Hepatic stellate cell (primary cell): ENCODE measurements around the gene KDM2A.

ENCODE experiments used
- DNase-seq: peaks from one replicate; pipeline ENCODE4 v3.0.0; 2011; ENCODE audit warnings: low spot score

KDM2A gene

DNA sequence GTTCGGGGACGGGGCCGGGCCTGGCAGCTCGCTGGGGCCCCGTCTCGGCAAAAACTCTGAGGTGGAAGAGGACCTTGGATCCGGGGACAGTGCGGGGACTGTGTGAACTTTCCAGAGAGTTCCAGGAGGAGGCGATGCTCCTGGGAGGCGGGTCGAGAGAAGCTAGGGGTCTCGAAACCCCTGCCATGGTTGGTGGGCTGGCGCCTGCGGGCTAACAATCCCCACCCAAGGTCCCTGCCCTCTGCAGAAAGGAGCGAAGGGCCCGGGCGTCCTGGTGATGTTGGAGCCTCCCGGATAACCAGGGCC, 142.5 kb downstream of the KDM2A start:
- DNase-seq: no peak

DNA sequence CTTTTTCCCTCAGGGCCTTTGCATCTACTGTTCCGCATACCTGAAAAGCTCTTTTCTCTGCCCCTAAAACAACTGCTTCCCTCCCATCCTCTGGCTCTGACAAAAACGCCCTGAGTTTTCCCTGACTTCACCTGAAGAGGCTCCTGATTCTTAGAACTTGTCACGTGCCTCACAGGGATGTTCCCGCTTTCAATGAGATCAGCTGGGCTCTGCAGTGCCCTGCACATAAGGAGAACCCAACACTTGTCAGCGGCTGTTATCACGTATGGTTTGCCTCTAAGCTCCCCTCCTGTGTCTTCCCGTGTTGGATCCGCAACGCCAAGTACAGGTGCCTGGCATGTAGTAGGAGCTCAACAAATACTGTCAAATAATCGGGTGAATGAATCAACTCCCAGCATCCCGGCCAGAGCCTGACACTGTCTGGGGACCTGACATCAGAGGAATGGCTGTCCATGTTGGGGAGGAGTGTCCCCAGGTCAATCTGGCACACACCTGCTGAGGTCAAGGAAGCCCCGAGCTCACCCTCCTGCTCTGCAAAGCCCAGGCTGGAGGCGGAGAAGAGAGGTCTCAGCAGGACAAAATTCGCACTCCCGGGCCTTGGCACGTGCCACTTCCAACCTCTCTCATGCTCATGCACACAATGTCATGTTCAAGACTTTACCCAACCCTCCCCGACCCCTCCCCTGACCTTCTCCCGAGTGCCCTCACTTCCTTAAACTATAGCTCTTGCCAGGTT, 143.1 kb downstream of the KDM2A start:
- DNase-seq: no peak

DNA sequence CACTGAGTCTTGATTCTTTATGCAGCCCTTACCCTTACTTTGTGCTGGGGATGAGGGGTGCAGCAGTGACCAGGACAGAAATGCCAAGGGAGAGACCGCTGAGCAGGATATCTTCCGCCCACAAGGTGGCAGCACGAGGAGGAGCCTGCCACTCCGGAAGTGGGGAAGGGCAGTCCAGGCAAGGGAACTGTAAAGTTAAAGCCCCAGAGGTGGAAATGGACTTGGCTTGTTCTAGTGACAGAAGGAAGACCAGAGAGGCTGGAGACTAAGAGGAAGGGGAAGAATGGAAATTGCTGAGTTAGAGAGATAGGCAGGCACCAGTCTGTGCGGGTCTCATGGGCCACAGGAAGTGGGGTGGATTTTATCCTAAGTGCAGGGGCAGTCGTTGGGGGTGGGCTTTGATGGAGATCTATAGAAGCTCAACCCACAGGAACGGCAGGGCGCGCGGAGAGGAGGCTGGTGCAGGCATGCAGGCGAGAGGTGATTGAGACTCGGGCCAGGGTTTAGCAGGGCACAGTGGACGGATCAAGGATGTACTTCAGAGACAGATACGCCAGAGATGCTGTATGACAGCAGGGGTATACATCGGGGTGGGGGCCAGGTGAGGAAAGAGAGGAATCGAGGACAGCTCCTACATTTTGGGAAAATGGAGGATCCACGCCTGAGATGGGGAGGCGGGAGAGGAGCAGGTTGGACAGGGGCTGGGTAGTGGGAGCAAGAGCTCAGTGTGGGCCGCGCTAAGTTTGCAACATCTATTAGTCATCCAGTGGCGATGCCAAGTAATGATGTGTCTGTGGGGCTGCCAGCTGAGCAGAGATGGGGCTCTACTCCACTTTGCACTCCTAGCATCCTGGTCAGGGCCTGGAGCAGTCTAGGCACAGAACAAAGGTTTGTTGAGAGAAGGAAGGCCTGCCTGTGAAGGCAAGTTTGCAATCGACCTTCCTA, 143.9 kb downstream of the KDM2A start:
- DNase-seq: peak; percentile 94

DNA sequence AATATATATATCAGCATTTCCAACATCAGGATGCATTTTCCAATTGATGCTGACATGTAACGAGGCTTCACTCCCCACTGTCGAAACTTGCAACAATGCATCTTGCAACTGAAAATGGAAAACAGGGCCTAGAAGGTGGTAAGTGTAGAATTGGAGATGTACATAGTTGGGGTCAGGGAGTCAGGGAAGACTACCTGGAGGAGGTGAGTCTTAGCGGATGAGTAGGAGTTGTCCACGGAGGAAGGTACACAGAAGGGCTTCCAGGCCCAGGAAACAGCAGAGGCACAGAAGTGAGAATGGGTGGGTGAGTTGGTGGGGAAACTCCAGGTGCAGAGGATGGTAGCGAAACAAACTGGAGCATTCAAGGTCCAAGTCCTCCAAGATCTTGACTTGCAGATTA, 145.2 kb downstream of the KDM2A start:
- DNase-seq: no peak

DNA sequence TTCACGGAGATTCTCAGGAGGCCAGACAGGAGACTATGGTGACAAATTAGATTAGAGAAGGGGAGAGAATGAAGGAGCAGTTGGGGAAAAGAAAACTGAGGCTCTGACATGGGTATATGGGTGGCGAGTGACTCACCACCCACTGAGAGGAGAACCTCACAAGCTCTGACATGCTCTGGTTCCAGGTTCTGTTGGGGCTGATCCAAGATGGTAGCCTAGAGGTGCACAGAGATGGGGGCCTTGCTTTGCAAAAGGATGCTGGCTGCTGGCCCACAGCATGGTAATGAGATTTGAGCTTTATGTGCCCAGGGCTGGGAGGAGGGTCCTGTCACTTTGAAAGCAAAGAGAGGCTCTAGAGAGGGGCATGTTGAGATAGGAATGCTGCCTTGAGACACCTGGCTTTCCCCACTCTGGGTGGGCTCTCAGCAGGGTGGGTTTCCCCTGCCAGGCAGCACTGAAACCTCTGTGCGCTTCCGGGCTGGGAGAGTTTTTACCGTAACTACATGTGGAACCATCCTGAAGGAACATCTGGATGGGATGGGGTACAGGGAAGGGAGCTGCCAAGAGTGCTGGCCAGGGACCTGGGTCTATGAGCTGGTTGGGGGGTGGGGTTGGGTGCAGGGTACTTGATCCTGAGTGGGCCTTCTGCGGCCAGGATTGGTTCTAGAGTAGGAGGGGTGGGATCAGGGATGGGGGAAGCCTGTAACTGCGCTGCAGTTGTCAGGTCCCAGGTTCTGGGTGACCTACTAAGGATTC, 146.0 kb downstream of the KDM2A start:
- no peak for DNase-seq

DNA sequence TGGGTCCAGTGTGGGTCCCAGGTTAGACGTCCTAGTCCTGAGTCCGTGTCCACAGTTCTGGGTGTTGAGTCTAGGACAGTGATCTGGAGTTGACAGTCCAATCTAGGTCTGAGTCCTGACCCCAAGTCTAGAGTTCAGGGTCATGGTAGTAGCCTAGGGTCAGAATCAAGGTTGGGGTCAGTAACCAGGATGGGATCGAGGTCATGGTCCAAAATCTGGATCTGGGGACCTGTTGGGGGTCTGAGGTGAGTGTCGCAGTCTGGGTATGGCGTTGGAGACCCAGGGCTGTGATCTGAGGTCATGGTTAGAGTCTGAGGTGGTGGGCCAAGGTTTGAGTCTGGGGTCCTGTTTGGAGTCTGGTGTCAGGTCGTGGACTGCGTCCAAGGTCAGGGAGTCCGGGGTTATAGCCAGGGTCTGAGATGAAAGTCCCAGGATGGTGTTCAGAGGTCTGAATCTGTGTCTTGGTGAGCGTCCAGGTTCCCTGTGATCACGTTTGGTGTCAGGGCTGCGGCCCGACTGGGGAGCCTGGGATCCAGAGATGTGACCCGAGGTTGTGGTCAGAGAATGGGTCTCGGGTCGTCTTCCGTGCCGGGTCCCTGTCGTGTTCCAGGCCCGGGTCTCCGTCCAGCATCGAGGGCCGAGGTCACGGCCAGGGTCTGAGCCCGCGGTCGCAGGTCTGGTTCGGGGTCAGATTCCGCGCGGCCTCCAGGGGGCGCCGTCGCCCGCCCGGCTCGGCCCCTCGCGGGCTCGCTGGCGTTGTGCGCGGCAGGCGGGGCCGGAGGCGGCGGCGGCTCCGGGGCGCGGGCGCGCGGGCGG, 146.8 kb downstream of the KDM2A start:
- peak; percentile 87 for DNase-seq

DNA sequence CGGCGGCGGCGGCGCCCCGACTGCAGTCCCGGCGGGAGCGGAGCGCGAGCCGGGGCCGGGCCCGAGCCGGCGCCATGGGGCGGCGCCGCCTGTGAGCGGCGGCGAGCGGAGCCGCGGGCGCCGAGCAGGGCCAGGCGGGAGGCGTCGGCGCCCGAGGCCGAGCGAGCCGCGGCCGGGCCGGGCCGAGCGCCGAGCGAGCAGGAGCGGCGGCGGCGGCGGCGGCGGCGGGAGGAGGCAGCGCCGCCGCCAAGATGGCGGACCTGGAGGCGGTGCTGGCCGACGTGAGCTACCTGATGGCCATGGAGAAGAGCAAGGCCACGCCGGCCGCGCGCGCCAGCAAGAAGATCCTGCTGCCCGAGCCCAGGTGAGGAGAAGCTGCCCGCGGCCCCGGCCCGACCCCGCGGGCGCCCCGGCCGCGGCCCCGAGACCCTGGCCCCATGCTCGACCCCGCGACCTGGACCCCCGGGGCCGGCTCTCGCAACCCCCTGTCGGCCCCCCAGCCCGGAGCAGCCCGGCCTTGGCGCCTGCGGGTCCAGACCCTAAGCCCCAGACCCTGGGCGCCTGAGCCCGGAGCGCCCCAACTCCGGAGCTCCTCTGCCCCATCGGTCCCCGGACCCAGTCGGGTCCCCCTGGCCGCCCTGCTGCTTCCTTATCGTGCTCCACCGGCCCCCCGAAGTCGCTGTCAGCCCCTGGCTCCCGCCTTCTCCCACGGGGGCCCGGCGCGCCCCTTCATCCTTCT, 147.6 kb downstream of the KDM2A start, which contains the start of gene GRK2:
Gene GRK2, plus strand, starts transcription at position 25 of the 739 bp plus-strand sequence. Its CDS starts 227 bp downstream, at position 252.
- peak; percentile 71 for DNase-seq

DNA sequence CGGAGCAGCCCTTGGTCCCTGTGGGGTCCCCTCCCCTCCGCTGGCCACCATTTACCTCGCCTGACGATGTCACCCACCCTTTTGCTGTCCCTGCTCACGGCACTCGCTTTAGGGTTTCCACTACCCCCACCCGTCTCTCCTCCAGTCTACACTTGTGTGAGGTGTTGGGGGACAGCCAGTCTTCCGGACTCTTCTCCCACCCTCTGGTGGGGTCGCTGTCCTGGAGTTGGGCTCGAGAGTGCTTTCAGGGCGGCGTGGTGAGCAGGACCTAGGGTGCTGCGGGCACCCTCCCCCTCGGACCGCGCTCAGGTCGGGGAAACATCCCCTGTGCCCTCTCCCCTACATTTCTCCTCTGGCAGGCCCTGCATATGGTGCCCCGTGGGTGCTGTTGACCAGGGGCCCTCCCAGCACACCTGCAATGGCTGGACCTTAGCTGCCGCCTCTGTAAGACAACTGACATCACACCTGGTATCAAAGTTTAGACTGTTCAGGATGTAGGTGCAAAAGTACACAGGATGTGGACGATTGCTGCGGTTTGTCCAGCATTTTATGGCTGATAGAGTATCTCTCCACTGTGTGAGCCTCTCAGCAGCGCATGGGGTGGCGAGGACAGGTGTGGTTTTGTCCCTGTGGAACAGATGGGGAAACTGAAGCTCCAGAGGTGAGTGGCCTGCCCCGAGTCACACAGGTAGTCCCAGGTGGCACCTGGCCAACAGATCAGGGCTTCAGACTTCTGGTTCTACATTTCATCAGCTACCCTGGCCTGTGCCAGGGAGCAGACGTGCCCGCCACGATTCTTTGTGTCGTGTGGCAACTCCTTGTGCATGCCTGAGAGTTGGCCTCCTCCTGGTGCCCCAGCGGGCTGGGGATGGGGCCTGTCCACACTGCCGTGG, 148.4 kb downstream of the KDM2A start:
- no peak for DNase-seq

DNA sequence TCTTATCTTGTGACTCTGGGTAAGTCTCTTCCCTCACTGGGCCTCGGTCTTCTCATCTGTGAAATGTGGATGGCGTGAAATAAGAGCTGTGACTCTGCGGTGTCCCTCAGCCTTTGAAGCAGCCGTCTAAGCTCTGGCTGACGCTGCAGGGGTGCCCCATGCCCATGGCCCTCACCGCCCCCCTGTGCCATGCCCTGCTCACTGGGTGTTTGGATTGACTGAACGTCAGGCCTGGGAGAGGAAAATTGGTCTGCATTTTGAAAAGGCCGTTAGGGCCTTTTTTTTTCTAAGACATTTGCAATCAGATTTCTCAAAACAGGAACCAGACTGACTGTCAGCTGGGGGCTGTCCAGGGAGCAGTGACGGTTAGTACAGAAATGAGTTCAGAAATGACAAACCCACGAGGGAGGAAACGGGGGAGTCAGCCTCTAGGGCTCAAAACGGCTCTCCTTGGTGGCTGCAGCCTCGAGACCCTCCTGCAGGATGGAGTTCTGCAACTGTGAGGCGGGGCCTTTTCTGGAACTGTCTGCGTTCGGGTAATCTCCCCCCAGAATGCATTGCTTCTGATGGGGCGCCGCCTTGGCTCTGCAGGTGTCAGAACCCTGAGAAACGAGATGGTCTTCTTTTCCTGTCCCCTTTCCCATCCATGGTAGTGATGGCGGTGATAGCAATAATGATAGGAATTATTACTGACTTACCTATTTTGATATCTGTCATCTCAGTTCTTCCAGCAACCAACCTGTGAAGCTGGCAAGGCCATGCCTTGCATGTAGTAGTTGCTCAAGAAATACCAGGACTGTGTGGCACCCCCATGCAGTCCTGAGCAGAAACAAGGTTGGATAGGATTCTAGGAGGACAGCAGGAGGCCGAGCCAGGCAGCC, 149.3 kb downstream of the KDM2A start:
- no peak for DNase-seq

DNA sequence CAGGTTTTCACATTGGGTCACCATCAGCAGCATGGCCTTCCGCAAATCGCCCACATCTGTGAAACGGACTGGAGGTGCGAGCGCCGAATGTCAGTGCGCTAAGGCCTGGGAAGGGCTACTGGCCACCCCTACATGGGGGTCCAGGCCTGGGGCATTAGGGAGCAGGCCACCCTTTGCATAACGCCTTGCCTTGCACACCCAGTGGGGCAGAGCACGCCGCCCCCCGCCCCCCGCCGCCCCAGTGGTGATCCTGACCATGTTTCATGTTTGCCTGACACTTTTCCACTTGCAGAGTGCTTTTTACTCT, 149.9 kb downstream of the KDM2A start:
- DNase-seq: no peak

DNA sequence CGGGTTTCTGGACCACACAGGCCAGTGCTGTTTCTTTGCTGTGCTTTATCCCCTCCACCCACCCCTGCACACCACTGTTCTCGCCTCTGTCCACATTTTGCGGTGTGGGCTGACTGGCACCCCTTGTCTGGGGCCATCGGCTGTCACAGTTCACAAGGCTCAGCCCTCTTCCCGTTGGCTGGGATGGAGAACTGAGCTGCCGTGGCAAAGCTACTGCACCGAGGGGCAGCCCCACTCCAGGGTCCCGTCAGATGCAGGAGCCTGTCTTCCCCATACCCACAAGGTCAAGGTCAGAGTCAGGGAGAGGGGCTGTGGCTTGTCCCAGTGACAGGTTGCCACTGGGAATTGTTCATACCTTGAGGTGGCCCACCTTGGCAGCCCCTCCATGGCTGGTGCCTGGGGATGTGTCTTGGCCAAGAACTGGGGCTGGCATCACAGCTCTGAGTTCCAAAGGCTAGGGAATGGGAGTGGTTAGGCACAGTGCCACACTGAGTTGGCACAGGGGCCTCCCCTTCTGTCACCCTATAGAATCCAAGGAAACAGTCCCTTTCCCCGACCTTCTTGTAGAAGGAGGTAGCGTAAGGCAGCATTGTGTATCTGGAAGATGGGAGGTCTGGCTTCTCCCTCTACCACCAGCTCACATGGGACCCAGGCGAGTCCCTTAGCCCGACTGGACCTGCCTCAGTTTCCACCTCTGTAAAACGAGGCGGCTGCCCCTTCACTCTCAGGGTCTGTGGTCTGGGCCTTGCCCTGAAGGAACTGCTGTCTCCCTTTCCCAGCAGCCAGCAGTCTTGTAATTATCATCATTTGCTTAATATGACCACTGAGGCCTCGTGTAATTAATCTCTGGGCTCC, 150.6 kb downstream of the KDM2A start:
- DNase-seq: no peak

DNA sequence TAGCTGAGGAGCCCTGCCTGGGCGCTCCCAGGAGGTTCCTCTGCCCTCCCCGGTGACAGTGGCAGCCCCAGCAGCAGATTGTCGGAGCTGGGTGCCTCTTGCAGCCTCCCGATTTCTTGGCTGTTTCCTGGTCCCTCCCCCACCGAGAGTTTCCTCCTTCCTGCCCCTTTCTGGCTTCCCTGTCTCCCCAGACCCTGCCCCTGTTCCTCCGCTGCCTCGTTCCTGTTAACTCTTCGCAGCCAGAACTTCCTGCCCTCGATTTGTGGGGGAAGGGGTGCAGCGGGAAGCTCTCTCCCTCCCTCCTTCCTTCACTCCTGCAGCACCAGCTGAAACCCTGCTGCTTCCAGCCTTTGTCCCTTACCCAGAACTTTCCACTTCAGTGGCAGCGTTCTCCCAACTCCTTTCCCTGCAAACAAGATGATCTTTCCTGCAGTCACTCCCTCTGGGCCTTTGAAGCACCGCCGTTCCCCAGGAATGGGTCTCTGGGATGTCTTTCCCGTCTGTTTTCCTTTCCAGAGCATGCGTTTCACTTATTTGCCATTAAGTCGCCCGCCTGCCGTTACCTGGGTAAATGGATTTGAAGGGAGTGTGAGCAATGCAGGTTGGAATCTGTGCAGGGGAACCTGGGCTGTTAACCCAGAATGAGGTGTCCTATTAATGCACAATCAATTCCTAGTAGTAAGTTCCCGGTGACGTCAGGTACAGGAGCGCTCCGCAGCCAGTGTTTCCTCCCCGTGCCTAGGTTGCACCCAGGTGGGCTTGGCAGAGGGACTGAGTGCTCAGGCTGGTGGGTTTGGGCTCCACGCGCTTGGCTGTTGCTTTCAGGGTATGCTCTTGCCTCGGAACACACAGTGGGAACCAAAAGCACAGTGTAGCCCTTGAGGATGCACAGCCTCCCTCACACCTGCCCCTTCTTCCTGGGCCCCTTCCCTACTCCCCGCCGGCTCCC, 151.5 kb downstream of the KDM2A start:
- no peak for DNase-seq

DNA sequence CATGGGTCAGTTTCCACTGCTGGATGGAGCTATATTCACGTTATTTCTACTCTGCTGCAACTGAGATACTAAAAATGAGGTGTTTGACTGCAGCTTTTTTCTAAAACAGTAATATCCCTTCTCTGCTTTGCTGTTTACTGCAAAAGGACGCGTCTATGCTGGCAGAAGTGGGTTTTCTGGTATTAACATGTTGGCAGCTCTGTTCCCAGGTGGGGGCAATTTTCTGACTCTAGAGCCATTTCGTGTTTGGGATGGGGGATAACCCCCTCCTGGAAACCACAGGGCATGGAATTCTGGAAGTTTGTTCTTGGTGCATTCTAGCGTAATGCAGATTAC, 152.1 kb downstream of the KDM2A start:
- no peak for DNase-seq

DNA sequence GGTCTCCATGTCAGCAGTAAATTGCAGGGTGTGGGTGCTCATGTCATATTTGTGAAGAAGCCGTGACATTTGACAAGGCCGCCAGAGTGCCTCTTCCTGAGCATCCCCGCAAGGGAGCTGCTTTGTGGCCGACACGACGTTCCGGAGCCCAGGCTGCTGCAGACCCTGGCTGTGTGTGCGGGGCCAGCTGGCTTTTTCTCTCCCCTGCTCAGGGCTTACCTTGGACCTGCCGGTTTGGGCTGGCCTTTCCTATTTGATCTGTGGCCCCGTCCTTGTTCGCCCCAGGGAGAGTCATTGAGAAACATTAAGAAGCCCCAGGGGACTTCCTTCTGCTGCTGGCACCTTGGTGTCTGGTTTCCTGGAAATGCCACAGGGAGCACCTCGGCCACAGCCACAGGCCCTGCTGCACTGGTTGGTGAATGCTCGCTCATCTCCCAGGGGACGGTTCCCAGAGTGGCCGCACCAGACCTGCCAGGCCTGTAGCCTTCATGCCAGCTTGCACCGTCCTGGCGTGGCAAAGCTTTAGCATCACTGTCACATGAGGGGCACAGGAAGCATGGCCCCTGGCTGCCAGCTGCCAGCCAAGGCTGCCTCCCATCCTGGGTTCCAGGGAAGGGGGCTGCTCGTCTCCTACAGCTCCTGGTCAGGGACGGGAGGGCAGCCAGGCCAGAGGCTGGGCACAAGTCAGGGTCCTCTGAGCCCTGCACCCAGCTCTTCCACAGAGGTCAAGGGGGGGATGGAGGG, 152.7 kb downstream of the KDM2A start:
- no peak for DNase-seq

DNA sequence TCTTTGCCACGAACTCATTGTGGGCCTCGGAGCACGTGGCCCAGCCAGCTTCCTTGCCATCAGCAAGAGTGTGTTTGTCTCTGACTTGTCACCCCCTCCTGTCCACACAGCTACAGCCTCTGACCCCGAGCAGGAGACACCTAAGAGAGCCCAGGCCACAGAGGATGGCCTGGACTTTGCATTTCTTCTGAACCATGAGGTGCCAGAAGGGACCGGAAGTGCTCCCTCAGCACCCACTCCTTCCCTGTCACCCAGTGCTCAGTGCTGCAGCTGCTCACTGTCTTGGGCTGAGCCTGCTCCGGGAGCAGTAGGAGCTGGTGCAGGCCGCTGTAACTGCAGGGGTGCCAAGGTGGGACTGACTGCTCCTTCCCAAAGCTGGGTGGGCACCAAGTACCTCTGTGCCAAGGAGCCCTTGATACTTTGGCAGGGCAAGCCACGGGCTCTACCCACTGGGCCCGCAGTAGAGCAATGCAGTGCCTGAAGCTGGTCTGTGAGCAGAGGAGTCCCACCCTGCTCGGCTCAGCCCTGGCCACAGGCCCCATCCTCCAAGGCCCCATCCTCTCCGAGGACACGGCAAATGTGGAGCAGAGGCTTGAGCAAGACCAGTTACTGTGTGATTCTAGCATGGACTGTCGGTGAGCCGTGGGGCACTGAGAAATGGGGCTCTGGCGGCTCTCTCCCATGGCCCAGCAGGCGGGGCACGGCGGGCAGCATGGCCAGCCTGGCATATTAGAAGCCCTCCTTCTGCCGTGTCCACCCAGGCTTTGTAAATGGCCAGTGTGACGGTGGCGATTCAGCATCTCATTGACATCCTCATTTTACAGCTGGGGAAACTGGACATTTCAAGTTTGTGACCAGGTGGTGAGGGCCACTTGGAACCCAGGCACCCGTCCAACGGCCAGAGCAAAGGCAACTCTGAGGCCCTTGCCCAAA, 153.5 kb downstream of the KDM2A start:
- DNase-seq: peak; percentile 68
